GM21528 (cell line): ENCODE measurements around the gene MOSPD3.
"Not testable (repeated sequence)": the region's sequence is repeated elsewhere in the genome, so short reads cannot be mapped to it uniquely, and the experiment has no call there.

Experiments
- ATAC-seq: cut with Tn5 transposase; IDR thresholded peaks from one replicate; pipeline ENCODE4 v1.9.1; 2021; ENCODE audit warnings: mild to moderate bottlenecking, moderate library complexity; ENCODE audit not compliant: unreplicated experiment, low FRiP score

MOSPD3 gene, protein sequence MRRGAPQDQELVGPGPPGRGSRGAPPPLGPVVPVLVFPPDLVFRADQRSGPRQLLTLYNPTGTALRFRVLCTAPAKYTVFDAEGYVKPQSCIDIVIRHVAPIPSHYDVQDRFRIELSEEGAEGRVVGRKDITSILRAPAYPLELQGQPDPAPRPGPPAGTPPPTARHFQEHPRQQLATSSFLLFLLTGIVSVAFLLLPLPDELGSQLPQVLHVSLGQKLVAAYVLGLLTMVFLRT

DNA sequence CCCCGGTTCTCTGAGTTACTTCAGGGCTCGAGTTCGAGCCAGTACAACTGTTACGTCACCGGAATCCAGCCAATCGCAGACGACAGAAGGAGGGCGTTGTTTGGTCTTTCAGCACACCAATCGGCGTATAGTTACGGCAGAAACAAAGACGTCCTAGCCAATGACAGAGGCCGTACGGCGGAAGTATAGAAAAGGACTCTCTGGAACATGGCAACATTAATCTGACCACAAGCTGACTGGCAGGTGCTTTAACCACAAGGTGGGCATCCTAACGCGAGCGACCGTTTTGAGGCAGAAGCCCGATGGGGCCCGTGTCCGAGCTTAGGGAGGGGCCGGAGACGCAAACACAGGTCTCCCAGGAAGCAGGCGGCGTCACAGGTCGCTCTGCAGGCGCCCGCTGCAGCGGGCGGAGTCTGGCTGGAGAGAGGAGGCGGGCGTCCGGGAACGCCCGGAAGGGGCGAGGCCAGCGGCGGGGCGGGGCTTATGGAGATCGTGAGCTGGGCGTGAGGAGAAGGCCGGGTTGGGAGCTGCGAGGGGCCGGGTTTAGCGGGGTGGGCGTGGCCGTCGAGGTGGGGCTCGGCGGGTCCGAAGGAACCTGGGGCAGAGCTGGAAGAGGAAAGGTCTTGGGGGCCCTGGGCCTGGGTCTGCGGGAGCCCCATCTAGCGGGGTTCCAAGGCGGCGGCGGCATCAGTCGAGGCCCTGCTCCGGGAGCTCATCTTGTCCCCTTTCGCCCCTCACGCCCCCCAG lies at the start of gene MOSPD3:
Gene MOSPD3 (plus strand): TSS at position 558 of the 747 bp plus-strand sequence. CDS start 252 bp downstream, outside the sequence.
- ATAC-seq, result peak; percentile 91

DNA sequence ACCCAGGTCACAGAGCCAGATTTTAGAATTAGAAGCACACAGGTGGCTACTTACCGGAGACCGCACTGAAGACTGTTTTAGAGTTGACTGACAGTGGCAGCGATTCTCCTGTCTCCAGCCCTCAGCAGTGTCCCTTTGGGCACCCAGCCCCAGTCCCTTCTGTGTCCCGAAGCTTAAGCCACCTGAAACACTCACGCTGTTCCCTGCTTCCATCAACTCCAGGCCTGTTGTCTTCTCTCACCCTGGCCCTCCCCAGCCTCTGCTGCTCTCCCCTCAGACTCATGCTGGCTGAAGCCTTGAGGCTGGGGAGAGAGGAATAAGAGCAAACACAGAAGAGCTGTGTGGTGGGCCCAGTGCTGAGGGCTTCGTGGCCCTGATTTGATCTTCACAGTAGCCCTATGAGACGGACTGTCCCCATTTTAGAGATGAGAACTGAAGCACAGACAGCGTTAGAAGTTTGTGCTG lies 49.2 kb upstream of the MOSPD3 start:
- ATAC-seq, result no peak

DNA sequence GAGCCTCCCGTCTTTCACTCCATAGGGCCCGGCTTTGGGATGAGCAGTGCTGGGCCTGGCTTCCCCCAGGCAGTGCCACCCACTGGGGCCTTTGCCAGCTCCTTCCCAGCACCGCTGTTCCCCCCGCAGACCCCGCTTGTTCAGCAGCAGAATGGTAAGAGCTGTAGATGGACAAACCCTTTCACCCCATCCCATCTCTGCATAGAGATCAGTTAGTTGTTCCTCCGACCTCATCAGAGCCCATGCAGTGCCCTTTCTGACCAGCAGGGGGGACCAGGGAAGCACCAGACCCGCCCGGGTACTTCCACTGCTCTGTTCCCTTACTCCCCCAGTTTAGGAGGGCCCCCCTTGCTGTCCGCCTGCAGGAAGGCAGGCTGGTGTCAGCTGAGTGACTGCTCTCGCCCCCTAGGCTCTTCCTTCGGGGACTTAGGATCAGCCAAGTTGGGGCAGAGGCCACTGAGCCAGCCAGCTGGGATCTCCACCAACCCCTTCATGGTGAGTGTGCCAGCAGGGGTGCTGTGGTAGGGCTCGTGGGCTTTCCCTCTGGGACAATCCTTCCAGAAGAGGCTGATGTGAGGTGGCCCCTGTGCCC lies 48.4 kb upstream of the MOSPD3 start:
- ATAC-seq, result no peak

DNA sequence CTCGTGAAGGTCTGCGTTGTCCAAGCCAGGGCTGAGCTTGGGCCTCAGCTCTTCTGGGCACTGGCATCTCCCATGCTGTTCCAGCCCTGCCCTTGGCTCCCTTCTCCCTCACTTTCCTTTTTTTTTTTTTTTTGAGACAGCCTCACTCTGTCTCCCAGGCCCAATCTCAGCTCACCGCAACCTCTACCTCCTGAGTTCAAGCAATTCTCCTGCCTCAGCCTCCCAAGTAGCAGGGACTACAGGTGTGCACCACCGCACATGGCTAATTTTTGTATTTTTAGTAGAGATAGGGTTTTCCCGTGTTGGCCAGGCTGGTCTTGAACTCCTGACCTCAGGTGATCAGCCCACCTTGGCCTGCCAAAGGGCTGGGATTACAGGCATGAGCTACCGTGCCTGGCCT lies 47.9 kb upstream of the MOSPD3 start:
- ATAC-seq, result not testable (repeated sequence)

DNA sequence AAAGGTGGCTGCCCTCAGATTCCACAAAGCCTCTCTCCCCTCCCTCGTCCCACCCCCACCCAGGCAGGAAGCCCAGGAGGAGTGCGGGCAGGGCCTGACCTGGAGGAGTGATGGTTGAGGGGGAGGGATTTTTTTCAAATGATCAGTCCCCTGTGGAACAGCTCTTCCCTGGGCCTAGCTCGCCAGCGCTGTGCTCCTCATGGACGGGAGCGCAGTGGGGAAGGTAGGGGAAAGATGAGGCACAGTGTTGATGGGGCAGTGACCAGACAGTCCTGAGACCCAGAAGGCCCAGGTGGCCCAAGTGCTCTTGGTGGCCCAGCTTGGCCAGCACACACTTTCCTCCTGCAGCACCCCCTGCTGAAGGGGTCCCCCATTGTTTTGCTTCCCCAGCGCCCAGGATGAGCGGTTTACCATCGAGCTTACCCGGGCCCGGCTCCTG lies 47.2 kb upstream of the MOSPD3 start:
- ATAC-seq, result no peak

DNA sequence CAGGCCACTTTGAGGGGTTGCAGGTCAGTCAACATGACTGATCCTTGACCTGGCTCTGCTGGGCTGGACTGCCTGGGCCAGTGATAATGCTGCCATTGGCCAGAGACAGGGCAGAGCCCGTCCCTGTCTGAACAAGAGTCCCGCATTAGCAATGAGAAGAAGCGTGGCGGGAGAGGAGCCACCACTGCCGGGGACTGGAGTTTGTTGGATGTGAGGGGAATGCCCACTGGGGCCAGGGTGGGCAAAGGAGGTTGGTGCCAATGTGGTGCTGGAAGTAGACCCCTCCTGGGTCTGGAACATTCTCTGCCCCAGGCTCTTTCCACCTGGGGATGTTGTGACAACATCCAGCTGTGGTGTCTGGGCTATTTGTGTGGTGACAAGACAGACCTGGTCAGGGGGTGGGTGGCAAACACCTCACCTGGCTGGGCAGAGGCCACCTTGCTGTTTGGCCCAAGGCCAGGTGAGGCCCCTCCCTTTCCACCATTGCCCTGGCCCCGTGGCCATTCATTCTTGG lies 46.3 kb upstream of the MOSPD3 start:
- ATAC-seq, result no peak

DNA sequence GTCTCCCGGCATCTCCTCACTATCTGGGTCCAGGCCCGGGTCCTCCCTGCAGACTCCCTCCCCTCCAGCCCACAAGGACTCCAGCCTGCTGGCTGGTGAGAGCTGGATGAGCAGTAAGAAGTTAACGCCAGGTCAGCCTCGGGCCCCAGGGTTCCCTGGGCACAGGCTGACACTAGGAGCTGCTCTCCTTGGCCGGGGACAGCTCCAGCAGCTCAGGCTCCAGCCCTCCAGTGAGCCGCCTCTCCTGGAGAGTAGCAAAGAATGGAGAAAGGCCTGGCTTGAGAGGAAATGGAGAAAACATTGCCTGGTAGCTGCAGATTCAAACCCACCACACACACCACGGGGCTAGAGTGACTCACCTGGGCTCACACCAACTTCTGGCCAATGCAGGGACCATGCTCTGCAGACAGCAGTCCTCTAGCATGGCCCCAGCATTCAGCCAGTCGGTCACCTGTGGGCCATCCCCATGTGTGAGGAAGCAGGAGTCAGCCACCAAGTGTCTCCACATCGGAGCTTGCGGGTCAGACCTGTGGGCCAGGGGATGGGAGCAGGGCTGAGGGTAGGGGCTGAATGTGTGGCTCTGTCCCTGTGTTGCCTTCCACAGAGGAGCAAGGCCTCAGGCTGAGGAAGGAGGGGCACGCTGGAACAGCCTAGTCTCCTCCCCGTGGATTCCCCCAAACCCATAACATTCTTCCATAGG lies 45.2 kb upstream of the MOSPD3 start:
- no peak for ATAC-seq

DNA sequence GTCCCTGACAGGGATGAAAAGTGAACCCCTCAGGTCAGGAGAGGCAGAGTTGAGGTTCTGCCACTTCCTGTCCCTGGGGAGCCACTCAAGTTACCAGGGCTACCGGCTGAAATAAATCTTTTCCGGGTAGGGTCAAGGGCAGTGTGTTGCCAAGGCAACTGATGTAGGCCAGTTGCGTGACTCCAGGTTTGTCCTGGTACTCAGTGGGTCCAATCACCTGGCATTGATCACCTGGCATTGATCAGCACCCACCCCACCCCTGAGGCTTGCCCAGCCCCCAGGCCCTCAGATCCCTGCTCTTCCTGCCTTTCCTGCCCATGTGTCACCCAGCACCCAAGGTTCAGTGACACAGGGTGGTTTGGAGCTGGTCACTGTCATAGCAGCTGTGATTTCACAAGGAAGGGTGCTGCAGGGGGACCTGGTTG lies 44.6 kb upstream of the MOSPD3 start:
- no peak for ATAC-seq

DNA sequence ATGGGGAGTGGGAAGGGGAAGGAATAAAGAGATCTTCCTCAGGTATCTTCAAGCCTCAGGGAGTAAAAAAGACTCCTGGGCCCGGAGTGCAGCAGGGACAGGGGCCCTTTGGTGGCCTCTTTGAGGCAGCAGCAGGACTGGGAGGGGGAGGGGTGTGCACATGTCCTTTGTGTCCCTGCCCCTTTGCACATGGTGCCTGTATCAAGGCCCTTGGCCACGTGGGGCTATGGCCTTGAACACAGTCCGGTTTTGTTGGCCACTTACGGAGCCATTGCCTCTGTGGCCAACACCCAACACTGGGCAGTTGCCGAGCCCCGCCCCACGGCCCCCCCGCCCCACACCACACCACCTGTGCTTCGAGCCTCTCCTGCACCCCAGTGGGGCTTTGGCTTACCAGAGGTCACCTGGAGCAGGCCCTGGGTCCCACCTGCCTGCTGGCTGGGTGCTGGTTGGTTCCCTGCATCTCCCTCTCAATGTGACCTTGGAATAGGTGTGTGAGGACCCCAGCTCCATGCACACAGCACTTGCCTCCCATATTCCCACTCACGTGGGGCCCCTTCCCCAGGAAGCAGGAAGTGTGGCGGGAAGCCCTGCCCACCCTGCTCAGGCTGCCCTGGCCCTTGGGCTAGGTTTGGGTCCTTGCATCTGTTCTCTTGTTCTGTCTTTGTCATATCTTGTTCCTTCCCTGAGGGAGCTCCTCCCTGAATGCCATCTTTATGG lies 44.0 kb upstream of the MOSPD3 start:
- ATAC-seq, result no peak

DNA sequence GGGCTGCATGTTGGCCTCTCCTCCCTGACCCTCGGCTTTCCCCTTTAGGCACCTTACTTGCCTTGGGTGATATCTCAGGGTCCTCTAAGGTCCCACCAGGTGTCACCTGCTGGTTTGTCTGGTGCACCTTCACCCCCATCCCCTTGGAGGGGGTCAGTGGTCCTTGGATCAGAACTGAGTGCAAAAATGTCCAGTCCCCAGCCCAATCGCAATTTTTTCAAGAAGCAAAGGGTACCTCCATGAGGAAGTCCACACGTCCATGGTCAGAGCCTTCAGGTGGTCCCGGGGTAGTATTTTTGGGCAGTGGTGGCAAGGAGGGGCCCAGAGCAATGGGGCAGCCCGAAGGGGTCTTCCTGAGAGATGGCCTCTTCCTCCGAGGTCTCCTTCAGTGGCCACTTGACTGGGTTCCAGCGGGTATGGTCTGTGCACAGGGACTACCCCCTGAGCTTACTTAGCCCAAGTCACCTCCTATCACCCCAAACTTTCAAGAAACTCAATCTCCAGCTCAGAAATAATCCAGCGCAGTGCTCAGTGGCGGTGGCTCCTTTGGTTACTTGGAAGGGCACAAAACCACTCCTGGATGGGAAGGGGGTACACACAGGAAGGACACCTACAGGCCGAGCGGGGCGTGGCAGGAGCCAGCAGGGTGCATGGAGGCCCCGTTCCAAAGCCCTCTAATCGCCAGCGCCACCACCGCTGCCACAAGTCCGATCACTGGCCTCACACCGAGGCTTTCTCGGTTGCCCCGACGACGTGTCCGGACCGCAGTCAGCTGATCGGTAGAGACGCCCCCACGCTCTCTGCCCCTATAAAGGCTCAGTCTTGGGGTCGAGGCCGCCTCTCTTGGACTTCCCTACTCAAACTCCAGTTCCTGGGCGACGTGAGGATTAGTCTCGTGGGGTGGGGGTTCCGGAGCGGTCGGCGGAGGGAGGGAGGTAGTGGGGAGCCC lies 43.2 kb upstream of the MOSPD3 start:
- ATAC-seq, result no peak

DNA sequence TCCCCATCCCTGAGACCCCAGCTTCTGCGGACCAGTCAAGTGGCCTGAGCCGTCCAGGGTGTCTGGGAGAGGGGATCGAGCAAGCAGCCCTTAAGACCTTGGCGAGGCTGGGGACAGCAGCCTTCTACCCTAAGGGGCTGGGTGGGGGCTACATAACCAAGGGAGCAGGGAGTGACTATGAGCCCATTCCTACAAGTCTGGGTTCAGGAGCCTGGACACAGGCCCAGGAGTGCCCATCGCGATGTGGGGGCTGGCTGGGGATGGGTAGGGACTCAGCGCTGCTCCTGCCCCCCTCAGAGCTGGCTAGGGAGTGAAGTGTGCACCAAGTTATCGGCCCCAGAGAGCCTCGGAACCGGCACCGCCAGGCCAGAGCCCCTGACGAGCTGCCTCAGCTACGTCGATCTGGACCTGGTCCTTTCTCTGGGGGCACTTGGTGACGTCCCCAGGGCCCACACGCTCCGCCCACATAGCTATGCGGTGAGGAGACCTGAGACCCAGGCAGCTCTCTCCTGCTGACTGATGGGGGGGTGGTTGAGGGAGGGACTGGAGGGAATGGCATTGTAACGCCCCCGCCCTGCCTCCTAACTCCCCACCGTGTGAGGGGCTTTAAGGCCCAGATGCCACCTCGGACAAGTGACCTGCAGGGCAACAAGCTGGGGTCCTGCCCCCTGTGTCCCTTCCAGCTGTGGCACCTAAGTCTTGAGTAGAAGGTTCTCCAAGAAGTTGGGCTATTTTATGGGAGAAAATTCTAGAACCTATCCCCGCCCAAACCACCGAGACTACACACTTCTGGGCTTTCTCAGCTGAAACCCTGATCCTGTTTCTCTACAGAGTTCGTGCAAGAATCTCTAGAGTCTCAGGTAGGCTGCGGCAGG lies 41.1 kb upstream of the MOSPD3 start:
- ATAC-seq, result no peak

DNA sequence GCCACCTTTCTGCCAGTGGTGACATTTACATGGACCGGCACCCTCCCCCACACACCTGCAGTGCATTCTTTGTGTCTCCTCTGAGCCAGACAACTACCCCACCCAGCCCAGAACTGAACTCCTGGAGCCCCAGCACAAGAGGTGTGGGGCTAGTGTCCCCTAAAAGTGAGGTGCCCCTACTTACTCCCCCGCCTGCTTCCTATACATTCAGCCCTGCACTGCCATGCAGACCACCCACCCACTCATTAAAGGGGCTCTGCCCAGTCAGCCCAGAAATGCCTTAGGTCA lies 40.6 kb upstream of the MOSPD3 start:
- no peak for ATAC-seq

DNA sequence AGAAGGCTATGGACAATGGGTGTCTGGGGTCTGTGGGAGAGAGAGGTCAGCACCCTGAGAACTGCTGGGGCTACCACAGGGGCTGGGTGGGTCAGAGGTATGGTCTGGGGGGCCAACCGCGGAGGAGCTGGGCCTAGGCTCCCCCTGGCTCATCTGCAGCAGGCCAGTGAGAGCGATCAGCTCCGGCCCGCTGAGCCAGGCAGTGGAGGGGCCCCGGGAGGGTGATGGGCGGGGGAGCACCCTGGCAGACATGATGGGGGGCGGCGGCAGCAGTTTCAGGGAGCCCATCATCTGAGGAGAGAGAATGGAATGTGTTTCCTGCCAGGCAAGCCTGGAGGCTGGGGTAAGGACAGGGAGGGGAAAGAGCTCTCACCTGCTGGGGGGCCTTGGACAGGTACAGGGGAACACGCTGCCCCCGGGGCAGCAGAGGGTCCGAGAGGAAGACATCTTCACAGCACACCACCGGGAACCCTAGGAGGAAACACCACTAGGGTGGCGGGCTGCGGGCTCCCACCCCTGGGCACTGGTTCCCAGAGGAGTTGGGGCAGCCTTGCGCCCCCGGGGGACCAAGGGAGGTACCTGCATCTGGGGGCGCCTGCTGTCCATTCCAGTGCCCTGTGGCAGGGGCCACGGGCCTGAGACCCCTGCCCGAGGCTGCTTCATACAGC lies 39.9 kb upstream of the MOSPD3 start:
- ATAC-seq, result no peak

DNA sequence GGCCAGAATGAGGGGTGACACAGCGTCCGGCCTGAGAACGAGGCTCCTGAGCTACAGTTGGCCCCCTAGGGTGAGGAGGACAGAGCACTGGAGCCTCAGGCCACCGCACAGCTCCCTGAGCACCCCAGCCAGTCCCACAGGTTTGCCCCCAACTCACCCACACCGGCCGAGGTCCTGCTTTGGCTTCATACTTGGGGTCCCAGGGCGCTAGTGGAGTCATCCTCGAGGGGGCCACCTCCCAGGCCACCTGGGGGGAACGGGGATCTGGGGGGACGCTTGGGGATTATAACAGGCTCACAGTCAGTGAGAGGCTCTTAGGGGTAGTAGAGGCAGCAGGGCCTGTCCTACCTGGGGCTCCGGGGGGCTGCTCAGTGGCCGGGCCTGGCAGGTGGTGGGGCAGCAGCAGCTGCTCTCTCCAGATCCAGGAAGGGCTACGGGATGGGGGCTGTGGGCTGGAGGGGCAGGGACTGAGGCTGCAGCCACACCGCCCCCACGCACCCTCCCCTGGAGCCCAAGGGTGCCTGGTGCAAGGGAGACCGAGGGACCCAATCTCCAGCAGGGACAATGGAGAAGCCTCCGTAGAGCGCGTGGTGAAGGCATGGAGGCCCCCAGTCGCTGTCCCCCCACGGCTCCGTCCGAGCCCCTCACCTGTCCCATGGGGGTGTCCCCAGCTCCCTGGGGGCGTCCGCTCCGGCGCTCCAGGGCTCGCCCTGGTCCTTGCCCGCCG lies 39.2 kb upstream of the MOSPD3 start:
- no peak for ATAC-seq

DNA sequence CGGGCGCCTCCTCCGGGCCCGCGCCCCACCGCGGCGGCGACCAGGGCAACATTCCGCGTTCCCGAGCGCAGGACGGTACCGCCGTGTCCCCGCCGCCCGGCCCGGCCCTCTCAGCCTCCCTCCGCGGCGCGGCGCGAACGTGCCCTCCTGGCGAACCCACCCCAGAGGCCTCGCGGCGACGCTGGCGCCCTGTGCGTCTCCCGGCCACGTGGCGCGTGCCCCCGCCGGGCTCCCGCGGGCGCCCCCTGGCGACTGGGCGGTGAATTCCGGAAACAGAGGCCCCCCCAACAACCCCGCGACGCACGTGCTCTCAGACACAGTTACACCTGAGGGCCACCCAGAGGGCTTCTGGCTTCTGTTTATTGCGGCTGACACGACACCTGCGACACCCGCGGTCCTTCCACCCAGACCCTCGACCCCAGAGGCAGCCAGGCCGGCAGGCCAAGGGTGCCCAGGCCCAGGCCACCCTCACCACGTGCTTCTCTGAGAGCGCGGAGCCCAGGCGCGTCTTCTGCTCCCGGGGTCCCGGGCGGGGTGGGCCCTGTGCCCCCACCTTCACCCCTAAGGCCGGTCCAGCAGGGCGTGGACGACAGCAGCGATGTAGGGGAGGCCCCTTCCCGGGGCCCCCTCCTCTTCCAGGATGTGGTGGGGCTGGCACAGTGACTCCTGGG lies 38.5 kb upstream of the MOSPD3 start, which contains the start of gene SAP25:
Gene SAP25 (minus strand): TSS at position 210 of the 671 bp plus-strand sequence. CDS start 158 bp downstream, at position 52.
- no peak for ATAC-seq
